OCI-LY1 (cell line): ENCODE data around the gene USP10.

Source experiments
- EZH2 ChIP-seq: fragments of 200-600 bp; sonication (generic), shearing (Covaris generic); IDR thresholded peaks from 2 replicates; pipeline ENCODE4 v1.8.0; 2017; ENCODE audit warnings: borderline replicate concordance, mixed run types, mild to moderate bottlenecking, antibody characterized with exemption, low read length, moderate library complexity, mixed read lengths
- TF ChIP-seq, protein P1 (sequence below): fragments of 200-600 bp; sonication (generic), shearing (Covaris generic); IDR thresholded peaks from 2 replicates; pipeline ENCODE4 v1.5.1; 2017; ENCODE audit warnings: mild to moderate bottlenecking, antibody characterized with exemption, low read length, moderate library complexity, mixed read lengths

DNA sequence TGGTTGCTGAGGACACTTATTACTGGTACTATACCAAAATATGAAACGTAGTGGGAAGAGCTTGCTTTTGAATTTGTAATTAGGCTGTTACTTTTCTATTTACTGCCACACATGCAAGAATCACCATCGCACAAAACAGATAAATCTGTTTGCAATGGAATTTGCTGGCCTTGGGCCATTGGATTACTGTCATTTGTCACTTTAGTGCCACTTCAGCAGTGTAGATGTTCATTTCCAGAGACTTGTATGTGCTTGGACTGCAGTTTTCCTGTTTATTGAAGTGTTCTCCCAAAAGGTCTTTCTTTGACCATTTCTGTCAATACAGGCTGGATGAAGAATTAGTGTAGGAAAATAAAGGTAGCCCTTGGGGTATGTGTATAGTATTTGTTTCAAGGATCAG lies 4.5 kb downstream of the USP10 start:
- TF ChIP-seq, protein P1, sequence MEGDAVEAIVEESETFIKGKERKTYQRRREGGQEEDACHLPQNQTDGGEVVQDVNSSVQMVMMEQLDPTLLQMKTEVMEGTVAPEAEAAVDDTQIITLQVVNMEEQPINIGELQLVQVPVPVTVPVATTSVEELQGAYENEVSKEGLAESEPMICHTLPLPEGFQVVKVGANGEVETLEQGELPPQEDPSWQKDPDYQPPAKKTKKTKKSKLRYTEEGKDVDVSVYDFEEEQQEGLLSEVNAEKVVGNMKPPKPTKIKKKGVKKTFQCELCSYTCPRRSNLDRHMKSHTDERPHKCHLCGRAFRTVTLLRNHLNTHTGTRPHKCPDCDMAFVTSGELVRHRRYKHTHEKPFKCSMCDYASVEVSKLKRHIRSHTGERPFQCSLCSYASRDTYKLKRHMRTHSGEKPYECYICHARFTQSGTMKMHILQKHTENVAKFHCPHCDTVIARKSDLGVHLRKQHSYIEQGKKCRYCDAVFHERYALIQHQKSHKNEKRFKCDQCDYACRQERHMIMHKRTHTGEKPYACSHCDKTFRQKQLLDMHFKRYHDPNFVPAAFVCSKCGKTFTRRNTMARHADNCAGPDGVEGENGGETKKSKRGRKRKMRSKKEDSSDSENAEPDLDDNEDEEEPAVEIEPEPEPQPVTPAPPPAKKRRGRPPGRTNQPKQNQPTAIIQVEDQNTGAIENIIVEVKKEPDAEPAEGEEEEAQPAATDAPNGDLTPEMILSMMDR = no peak
- no peak for TF ChIP-seq EZH2
